LHCN-M2 (cell line): ENCODE data around the gene HAS3. TPM values are rescaled to one million over a fixed set of nuclear protein-coding genes. Genes with fewer than 3 reads are reported as not detected.
A peak's percentile ranks its signal among the peaks of the same experiment; 100 is the strongest.
"Not testable (repeated sequence)": the region's sequence is repeated elsewhere in the genome, so short reads cannot be mapped to it uniquely, and the experiment has no call there.

Experiments
- DNase-seq: peaks from one replicate; pipeline ENCODE4 v3.0.0-alpha.2; 2012; ENCODE audit warnings: low read depth
- polyA plus RNA-seq: library from polyadenylated mRNA; unstranded; fragments of >200 nt; gene quantifications from one replicate; pipeline ENCODE4 v1.2.1, GENCODE V29; 2012; ENCODE audit warnings: missing spikeins
- total RNA-seq: library from RNA; depleted of rRNA; stranded (reverse); fragments of >200 nt; gene quantifications from 2 replicates; pipeline ENCODE4 v1.2.3, GENCODE V29; 2014; rRNA removed

HAS3 gene
- total RNA-seq, result 0.23 and 0.71 TPM in 2 replicates
- polyA plus RNA-seq, result 0.17 TPM

- peak; percentile 70 for DNase-seq
Measured at GRCh38 chr16:69105501-69106361, at the start of gene HAS3. HAS3 (plus strand) TSS chr16:69105653; CDS start chr16:69109396, 3,743 bp downstream.

- no peak for DNase-seq
Measured at GRCh38 chr16:69055980-69056379, 49.5 kb upstream of the HAS3 start.

- DNase-seq, result no peak
Measured at GRCh38 chr16:69056421-69056820, 49.0 kb upstream of the HAS3 start.

GRCh38 chr16:69057400-69058378, 47.8 kb upstream of the HAS3 start:
- DNase-seq, result peak; percentile 80

GRCh38 chr16:69063491-69063890, 42.0 kb upstream of the HAS3 start:
- not testable (repeated sequence) for DNase-seq

GRCh38 chr16:69064124-69064763, 41.2 kb upstream of the HAS3 start:
- peak; percentile 29 for DNase-seq

GRCh38 chr16:69064764-69065313, 40.6 kb upstream of the HAS3 start:
- DNase-seq, result no peak

GRCh38 chr16:69069504-69069903, 35.9 kb upstream of the HAS3 start:
- DNase-seq, result no peak

- no peak for DNase-seq
Measured at GRCh38 chr16:69071036-69071435, 34.4 kb upstream of the HAS3 start.

GRCh38 chr16:69072640-69072974, 32.8 kb upstream of the HAS3 start:
- DNase-seq, result no peak

- DNase-seq, result peak; percentile 89
Measured at GRCh38 chr16:69073181-69073702, 32.2 kb upstream of the HAS3 start.

- DNase-seq, result peak; percentile 51
Measured at GRCh38 chr16:69077251-69077650, 28.2 kb upstream of the HAS3 start.

- DNase-seq, result no peak
Measured at GRCh38 chr16:69078073-69078472, 27.4 kb upstream of the HAS3 start.

GRCh38 chr16:69079697-69080096, 25.8 kb upstream of the HAS3 start:
- DNase-seq, result no peak

- DNase-seq, result no peak
Measured at GRCh38 chr16:69083306-69083941, 22.0 kb upstream of the HAS3 start.

- DNase-seq, result no peak
Measured at GRCh38 chr16:69084289-69084688, 21.2 kb upstream of the HAS3 start.

GRCh38 chr16:69085032-69085695, 20.3 kb upstream of the HAS3 start:
- DNase-seq, result no peak

GRCh38 chr16:69087161-69087581, 18.3 kb upstream of the HAS3 start:
- DNase-seq, result no peak

- no peak for DNase-seq
Measured at GRCh38 chr16:69088684-69089083, 16.8 kb upstream of the HAS3 start.
